Measurements from ENCODE around the gene EMD. TPM values are rescaled to one million over a fixed set of nuclear protein-coding genes. Genes with fewer than 3 reads are reported as not detected.
A peak's percentile ranks its signal among the peaks of the same experiment; 100 is the strongest.

Gene EMD
- total RNA-seq, 1 donor from 2014 or later, result 42.5 TPM

DNA sequence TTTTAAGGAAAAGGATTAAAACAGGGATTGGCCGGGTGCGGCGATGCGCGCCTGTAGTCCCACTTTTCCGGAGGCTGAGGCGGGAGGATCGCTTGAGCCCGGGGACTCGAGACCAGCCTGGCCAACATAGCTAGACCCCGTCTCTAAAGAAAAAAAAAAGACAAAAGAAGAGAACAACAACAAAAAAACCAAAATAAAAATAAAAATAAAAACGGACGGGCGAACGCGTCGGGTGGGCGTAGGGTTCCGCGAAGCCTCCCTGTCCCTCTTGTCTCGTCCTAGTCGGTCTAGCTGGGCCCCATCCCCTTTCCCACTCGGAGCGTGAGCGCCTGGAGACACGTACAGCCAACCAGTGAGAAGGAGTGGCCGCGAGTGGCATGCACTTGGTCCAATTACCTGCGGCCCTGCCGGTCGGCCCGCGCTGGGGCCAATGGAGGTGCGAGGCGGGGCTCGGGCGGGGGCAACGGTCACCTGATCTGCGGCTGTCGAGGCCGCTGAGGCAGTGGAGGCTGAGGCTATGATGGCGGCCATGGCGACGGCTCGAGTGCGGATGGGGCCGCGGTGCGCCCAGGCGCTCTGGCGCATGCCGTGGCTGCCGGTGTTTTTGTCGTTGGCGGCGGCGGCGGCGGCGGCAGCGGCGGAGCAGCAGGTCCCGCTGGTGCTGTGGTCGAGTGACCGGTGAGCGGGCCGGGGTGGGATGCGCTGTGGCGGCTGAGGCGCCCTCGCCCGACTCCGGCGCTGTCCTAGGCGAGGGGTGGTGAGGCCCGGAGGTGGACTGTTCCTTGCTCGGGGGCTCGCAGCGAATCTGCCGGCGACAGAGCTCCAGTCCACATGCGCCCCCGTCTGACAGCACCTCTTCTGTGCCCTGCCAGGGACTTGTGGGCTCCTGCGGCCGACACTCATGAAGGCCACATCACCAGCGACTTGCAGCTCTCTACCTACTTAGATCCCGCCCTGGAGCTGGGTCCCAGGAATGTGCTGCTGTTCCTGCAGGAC, 49.4 kb downstream of the EMD start, which contains the start of gene ATP6AP1:
TSS of gene ATP6AP1 (plus strand) at position 502 of the 996 bp plus-strand sequence. CDS start at position 518, 16 bp downstream.
- TF ChIP-seq, protein P1, sequence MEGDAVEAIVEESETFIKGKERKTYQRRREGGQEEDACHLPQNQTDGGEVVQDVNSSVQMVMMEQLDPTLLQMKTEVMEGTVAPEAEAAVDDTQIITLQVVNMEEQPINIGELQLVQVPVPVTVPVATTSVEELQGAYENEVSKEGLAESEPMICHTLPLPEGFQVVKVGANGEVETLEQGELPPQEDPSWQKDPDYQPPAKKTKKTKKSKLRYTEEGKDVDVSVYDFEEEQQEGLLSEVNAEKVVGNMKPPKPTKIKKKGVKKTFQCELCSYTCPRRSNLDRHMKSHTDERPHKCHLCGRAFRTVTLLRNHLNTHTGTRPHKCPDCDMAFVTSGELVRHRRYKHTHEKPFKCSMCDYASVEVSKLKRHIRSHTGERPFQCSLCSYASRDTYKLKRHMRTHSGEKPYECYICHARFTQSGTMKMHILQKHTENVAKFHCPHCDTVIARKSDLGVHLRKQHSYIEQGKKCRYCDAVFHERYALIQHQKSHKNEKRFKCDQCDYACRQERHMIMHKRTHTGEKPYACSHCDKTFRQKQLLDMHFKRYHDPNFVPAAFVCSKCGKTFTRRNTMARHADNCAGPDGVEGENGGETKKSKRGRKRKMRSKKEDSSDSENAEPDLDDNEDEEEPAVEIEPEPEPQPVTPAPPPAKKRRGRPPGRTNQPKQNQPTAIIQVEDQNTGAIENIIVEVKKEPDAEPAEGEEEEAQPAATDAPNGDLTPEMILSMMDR (IDR thresholded peaks at IDR 0.05; ENCODE audit: unreplicated experiment), result no peak
- peak; percentile 80 for DNase-seq (ENCODE audit: low spot score, unreplicated experiment)
- Mint-ChIP-seq H3K4me3 (ENCODE audit: low read depth) (peak within 1 kb of the TSS; percentile 74), H3K27me3 (no peaks in the 10 kb centered on the region), H3K9me3 (ENCODE audit: low read depth) (peaks cover 12% of the 10 kb centered on the region), H3K36me3 (ENCODE audit: insufficient read depth) (peaks cover 9% of the 10 kb centered on the region), H3K4me1 (ENCODE audit: low read depth) (peaks cover 16% of the 10 kb centered on the region), H3K27ac (peak within 1 kb of the TSS; percentile 49)

- TF ChIP-seq, protein P1 (IDR thresholded peaks at IDR 0.05; ENCODE audit: unreplicated experiment), result no peak
- peaks cover 9% of the 10 kb centered on the region for H3K36me3 Mint-ChIP-seq (ENCODE audit: insufficient read depth)
- no peak overlapping the region for H3K27ac Mint-ChIP-seq
- H3K27me3 Mint-ChIP-seq, result no peaks in the 10 kb centered on the region
- H3K4me3 Mint-ChIP-seq (ENCODE audit: low read depth), result peak overlapping the region; percentile 74
- no peak for DNase-seq (ENCODE audit: low spot score, unreplicated experiment)
- peaks cover 8% of the 10 kb centered on the region for H3K9me3 Mint-ChIP-seq (ENCODE audit: low read depth)
- H3K4me1 Mint-ChIP-seq (ENCODE audit: low read depth), result peaks cover 16% of the 10 kb centered on the region
These were observed 50.6 kb downstream of the EMD start for GRCh38 chrX:154429711-154430110.

DNA sequence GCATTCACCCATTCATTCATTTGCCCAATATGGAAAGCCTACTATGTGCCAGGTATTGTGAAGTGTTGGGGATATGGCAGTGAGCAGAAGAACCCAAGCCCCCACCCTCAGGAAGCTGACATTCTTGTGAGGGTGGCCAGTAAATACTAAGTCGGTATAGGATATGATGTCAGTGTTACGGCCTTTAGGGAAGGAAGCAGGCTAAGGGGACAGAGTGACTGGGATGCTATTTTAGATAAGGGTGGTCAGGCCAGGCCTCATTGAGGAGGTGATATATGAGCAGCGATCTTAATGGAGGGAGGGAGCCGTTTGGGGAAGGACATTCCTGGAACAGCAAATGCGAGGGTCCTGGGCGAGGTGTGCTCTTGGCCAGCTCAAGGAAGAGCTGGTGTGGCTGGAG, 51.4 kb downstream of the EMD start:
- no peak overlapping the region for H3K27ac Mint-ChIP-seq

DNA sequence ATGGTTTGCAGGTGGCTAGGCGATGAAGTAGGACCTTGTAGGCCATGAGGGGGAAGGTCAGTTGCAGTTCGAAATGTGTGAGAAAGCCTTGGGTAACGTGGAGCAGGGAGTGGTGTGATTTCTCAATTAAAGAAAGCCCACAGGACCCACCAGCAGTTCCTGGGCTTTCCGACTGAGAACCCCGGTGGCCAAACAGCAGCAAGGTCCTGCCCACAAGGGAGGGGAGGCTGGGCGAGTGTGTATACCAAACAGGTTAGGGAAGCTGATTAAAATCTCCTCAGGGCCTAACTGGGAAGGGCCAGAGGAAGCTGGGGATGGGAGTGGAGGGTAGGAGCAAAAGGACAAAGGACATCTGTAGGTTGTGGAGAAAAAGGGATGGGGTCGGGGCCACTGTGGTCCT, 51.8 kb downstream of the EMD start:
- no peak for DNase-seq (ENCODE audit: low spot score, unreplicated experiment)
- TF ChIP-seq, protein P1 (IDR thresholded peaks at IDR 0.05; ENCODE audit: unreplicated experiment), result no peak
- no peak overlapping the region for H3K27ac Mint-ChIP-seq
- H3K4me1 Mint-ChIP-seq (ENCODE audit: low read depth), result peaks cover 16% of the 10 kb centered on the region
- peaks cover 8% of the 10 kb centered on the region for H3K9me3 Mint-ChIP-seq (ENCODE audit: low read depth)
- no peaks in the 10 kb centered on the region for H3K27me3 Mint-ChIP-seq
- peaks cover 9% of the 10 kb centered on the region for H3K36me3 Mint-ChIP-seq (ENCODE audit: insufficient read depth)
- no peak overlapping the region for H3K4me3 Mint-ChIP-seq (ENCODE audit: low read depth)

More for the DNA sequence above, 51.4 kb downstream of the EMD start:
- H3K36me3 Mint-ChIP-seq (ENCODE audit: insufficient read depth), result peaks cover 9% of the 10 kb centered on the region
- no peak overlapping the region for H3K4me3 Mint-ChIP-seq (ENCODE audit: low read depth)
- peaks cover 16% of the 10 kb centered on the region for H3K4me1 Mint-ChIP-seq (ENCODE audit: low read depth)
- H3K27me3 Mint-ChIP-seq, result no peaks in the 10 kb centered on the region
- H3K9me3 Mint-ChIP-seq (ENCODE audit: low read depth), result peaks cover 8% of the 10 kb centered on the region
- TF ChIP-seq, protein P1 (IDR thresholded peaks at IDR 0.05; ENCODE audit: unreplicated experiment), result no peak
- no peak for DNase-seq (ENCODE audit: low spot score, unreplicated experiment)

Other genes starting within 250 kb of the EMD start
- gene OPN1LW, start 235.1 kb upstream of the EMD start, total RNA-seq, result not detected in 2 replicates
- not detected in 2 replicates for gene OPN1MW, start 196.7 kb upstream of the EMD start, total RNA-seq
- gene OPN1MW2, start 159.5 kb upstream of the EMD start, total RNA-seq, result not detected in 2 replicates
- gene OPN1MW3, start 121.7 kb upstream of the EMD start, total RNA-seq, result not detected in 2 replicates
- not detected in 2 replicates for gene TEX28, start 84.2 kb upstream of the EMD start, total RNA-seq
- gene TKTL1, start 83.5 kb upstream of the EMD start, total RNA-seq, result not detected in 2 replicates
- 765 and 777 TPM in 2 replicates for gene FLNA, start 4.7 kb upstream of the EMD start, total RNA-seq
- 2,364 and 2,443 TPM in 2 replicates for gene RPL10, start 19.1 kb downstream of the EMD start, total RNA-seq
- gene DNASE1L1, start 30.0 kb downstream of the EMD start, total RNA-seq, result 12.7 and 14.3 TPM in 2 replicates
- 34.5 and 38.4 TPM in 2 replicates for gene TAFAZZIN, start 32.2 kb downstream of the EMD start, total RNA-seq
- 82.1 and 87.5 TPM in 2 replicates for gene ATP6AP1, start 49.4 kb downstream of the EMD start, total RNA-seq
- 149 and 151 TPM in 2 replicates for gene GDI1, start 57.9 kb downstream of the EMD start, total RNA-seq
- gene FAM50A, start 64.8 kb downstream of the EMD start, total RNA-seq, result 65.8 and 66.7 TPM in 2 replicates
- 135 and 148 TPM in 2 replicates for gene PLXNA3, start 79.0 kb downstream of the EMD start, total RNA-seq
- gene LAGE3, start 100.0 kb downstream of the EMD start, total RNA-seq, result 12.8 and 13.5 TPM in 2 replicates
- gene UBL4A, start 107.3 kb downstream of the EMD start, total RNA-seq, result 17.7 and 20.0 TPM in 2 replicates
- gene SLC10A3, start 111.3 kb downstream of the EMD start, total RNA-seq, result 10.4 and 10.9 TPM in 2 replicates
- 29.5 and 34.3 TPM in 2 replicates for gene FAM3A, start 136.9 kb downstream of the EMD start, total RNA-seq
- gene G6PD, start 167.6 kb downstream of the EMD start, total RNA-seq, result 47.7 and 55.1 TPM in 2 replicates
- 16.7 and 19.1 TPM in 2 replicates for gene IKBKG, start 168.3 kb downstream of the EMD start, total RNA-seq
- gene CTAG1A, start 205.8 kb downstream of the EMD start, total RNA-seq, result not detected in 2 replicates
- gene CTAG1B, start 240.0 kb downstream of the EMD start, total RNA-seq, result not detected in 2 replicates

Measured in progenitor cell of endocrine pancreas (in vitro differentiated cells).